ENCODE data around the gene GSK3B.

- no peak for TF ChIP-seq CTCF (IDR thresholded peaks at IDR 0.05)
- no peak for TF ChIP-seq EZH2 (IDR thresholded peaks at IDR 0.05)
Observed at GRCh38 chr3:119945291-119945690, 149.0 kb downstream of the GSK3B start.

All from neural progenitor cell (in vitro differentiated cells).